DMS53 treated with DMSO at 0.1 percent for 48 hours (cell line): ENCODE data around the gene CRYAA.
"Not testable (repeated sequence)": the region's sequence is repeated elsewhere in the genome, so short reads cannot be mapped to it uniquely, and the experiment has no call there.

Experiments used
- DNase-seq: peaks from one replicate; lab custom pipeline; 2025; ENCODE audit not compliant: unreplicated experiment; lab: John Stamatoyannopoulos, UW

CRYAA gene

GRCh38 chr21:43168708-43169107 lies at the start of gene CRYAA:
TSS of gene CRYAA (plus strand) at chr21:43169008. CDS start at chr21:43169100, 92 bp downstream.
- DNase-seq = not testable (repeated sequence)

- not testable (repeated sequence) for DNase-seq
Observed at GRCh38 chr21:43130094-43130493, 38.7 kb upstream of the CRYAA start.

- DNase-seq = not testable (repeated sequence)
Observed at GRCh38 chr21:43134520-43134919, 34.3 kb upstream of the CRYAA start.

GRCh38 chr21:43138944-43139343 lies 29.9 kb upstream of the CRYAA start:
- DNase-seq = not testable (repeated sequence)

GRCh38 chr21:43141407-43141806 lies 27.4 kb upstream of the CRYAA start:
- not testable (repeated sequence) for DNase-seq

GRCh38 chr21:43146637-43147036 lies 22.2 kb upstream of the CRYAA start:
- DNase-seq = not testable (repeated sequence)

- not testable (repeated sequence) for DNase-seq
Observed at GRCh38 chr21:43147999-43148398, 20.8 kb upstream of the CRYAA start.

GRCh38 chr21:43149344-43149743 lies 19.5 kb upstream of the CRYAA start:
- DNase-seq = not testable (repeated sequence)

GRCh38 chr21:43153601-43154000 lies 15.2 kb upstream of the CRYAA start:
- not testable (repeated sequence) for DNase-seq

- DNase-seq = not testable (repeated sequence)
Observed at GRCh38 chr21:43159279-43160175, 9.3 kb upstream of the CRYAA start.

GRCh38 chr21:43161826-43162707 lies 6.7 kb upstream of the CRYAA start:
- DNase-seq = not testable (repeated sequence)

- not testable (repeated sequence) for DNase-seq
Observed at GRCh38 chr21:43162708-43163205, 6.1 kb upstream of the CRYAA start.

- not testable (repeated sequence) for DNase-seq
Observed at GRCh38 chr21:43164823-43165222, 4.0 kb upstream of the CRYAA start.

- not testable (repeated sequence) for DNase-seq
Observed at GRCh38 chr21:43165734-43166133, 3.1 kb upstream of the CRYAA start.

GRCh38 chr21:43169230-43169886 lies 550 bp downstream of the CRYAA start:
- DNase-seq = not testable (repeated sequence)

GRCh38 chr21:43169891-43170290 lies 1.1 kb downstream of the CRYAA start:
- not testable (repeated sequence) for DNase-seq

GRCh38 chr21:43172812-43173211 lies 4.0 kb downstream of the CRYAA start:
- DNase-seq = not testable (repeated sequence)

GRCh38 chr21:43173438-43173837 lies 4.6 kb downstream of the CRYAA start:
- not testable (repeated sequence) for DNase-seq

GRCh38 chr21:43173930-43174329 lies 5.1 kb downstream of the CRYAA start:
- DNase-seq = not testable (repeated sequence)

GRCh38 chr21:43174998-43175397 lies 6.2 kb downstream of the CRYAA start:
- DNase-seq = not testable (repeated sequence)

GRCh38 chr21:43176621-43177020 lies 7.8 kb downstream of the CRYAA start:
- not testable (repeated sequence) for DNase-seq
